T-helper 17 cell (primary cell): ENCODE results near the gene FAU. TPM values are rescaled to one million over a fixed set of nuclear protein-coding genes. Genes with fewer than 3 reads are reported as not detected.
"Not testable (repeated sequence)": the region's sequence is repeated elsewhere in the genome, so short reads cannot be mapped to it uniquely, and the experiment has no call there.

ENCODE experiments used
- ATAC-seq: fragments of 150-1000 bp; cut with Tn5 transposase; 2 replicates; pipeline ENCODE4 v1.10.0; 2021; ENCODE audit warnings: mild to moderate bottlenecking, moderate library complexity
- DNase-seq, 3 donors: peaks; one replicate each; pipeline versions ENCODE4 v3.0.0 to v3.0.0-alpha.2; 2020 to 2021
- H3K9me3 ChIP-seq: one replicate; pipeline ENCODE4 v1.7.0; 2013; ENCODE audit warnings: low read length, mild to moderate bottlenecking; ENCODE audit not compliant: control insufficient read depth, poor library complexity, severe bottlenecking
- H3K27ac Mint-ChIP-seq: one replicate; pipeline ENCODE4 v1.8.0; 2022; ENCODE audit warnings: mild to moderate bottlenecking, moderate library complexity, mixed read lengths
- H3K27me3 Mint-ChIP-seq: one replicate; pipeline ENCODE4 v1.8.0; 2022; ENCODE audit warnings: mixed read lengths
- H3K36me3 Mint-ChIP-seq: one replicate; pipeline ENCODE4 v1.8.0; 2022; ENCODE audit warnings: low read depth, mixed read lengths
- H3K4me1 Mint-ChIP-seq: one replicate; pipeline ENCODE4 v1.8.0; 2022; ENCODE audit warnings: mild to moderate bottlenecking, mixed read lengths
- H3K4me3 Mint-ChIP-seq: one replicate; pipeline ENCODE4 v1.8.0; 2022; ENCODE audit warnings: mild to moderate bottlenecking, moderate library complexity, mixed read lengths
- total RNA-seq, 4 donors: library from RNA in 2 of 4; stranded (reverse) in 2 of 4; gene quantifications; one replicate each; pipeline ENCODE4 v1.2.3 and lab custom pipeline; 2022 to 2026

FAU gene
- total RNA-seq, 2 donors from 2014 or later, result 1,401 to 1,408 TPM

GRCh38 chr11:65124480-65125196 is 2.7 kb upstream of the FAU start:
- peak overlapping the region; percentile 39 for H3K27ac Mint-ChIP-seq
- ATAC-seq (no peak), DNase-seq (no peak)
- H3K4me1 Mint-ChIP-seq, result peaks cover 17% of the 10 kb centered on the region
- H3K36me3 Mint-ChIP-seq, result peaks cover 12% of the 10 kb centered on the region
- H3K9me3 ChIP-seq, result no peaks in the 10 kb centered on the region
- no peaks in the 10 kb centered on the region for H3K27me3 Mint-ChIP-seq
- H3K4me3 Mint-ChIP-seq, result peak overlapping the region; percentile 59

- Mint-ChIP-seq H3K4me3 (peak overlapping the region; percentile 99), H3K27ac (peak overlapping the region; percentile 99), H3K4me1 (peaks cover 31% of the 10 kb centered on the region), H3K27me3 (no peaks in the 10 kb centered on the region), H3K36me3 (peaks cover 12% of the 10 kb centered on the region)
- ATAC-seq (no peak), DNase-seq (no peak)
- H3K9me3 ChIP-seq, result no peaks in the 10 kb centered on the region
Measured at GRCh38 chr11:65121447-65121864, 478 bp downstream of the FAU start.

- ATAC-seq (no peak), DNase-seq (no peak)
- Mint-ChIP-seq H3K27ac (peak overlapping the region; percentile 99), H3K4me1 (peaks cover 31% of the 10 kb centered on the region), H3K27me3 (no peaks in the 10 kb centered on the region), H3K36me3 (peaks cover 12% of the 10 kb centered on the region), H3K4me3 (peak overlapping the region; percentile 99)
- H3K9me3 ChIP-seq, result no peaks in the 10 kb centered on the region
Measured at GRCh38 chr11:65120831-65121230, 1.1 kb downstream of the FAU start.

- Mint-ChIP-seq H3K36me3 (peaks cover 12% of the 10 kb centered on the region), H3K4me1 (peaks cover 31% of the 10 kb centered on the region), H3K27ac (peak overlapping the region; percentile 99), H3K4me3 (peak overlapping the region; percentile 28), H3K27me3 (no peaks in the 10 kb centered on the region)
- ATAC-seq, result no peak
- H3K9me3 ChIP-seq, result no peaks in the 10 kb centered on the region
- no peak for DNase-seq
Measured at GRCh38 chr11:65119670-65119995, 2.3 kb downstream of the FAU start.

GRCh38 chr11:65118891-65119669 is 2.9 kb downstream of the FAU start:
- Mint-ChIP-seq H3K4me1 (peaks cover 28% of the 10 kb centered on the region), H3K27ac (peak overlapping the region; percentile 99), H3K4me3 (peak overlapping the region; percentile 28)
- not testable (repeated sequence) for H3K27me3 Mint-ChIP-seq, H3K36me3 Mint-ChIP-seq, ATAC-seq, DNase-seq, H3K9me3 ChIP-seq

GRCh38 chr11:65118097-65118837 is 3.7 kb downstream of the FAU start:
- ATAC-seq, result no peak
- H3K27ac Mint-ChIP-seq, result peak overlapping the region; percentile 99
- no peaks in the 10 kb centered on the region for H3K9me3 ChIP-seq
- no peak for DNase-seq
- H3K4me1 Mint-ChIP-seq, result peaks cover 31% of the 10 kb centered on the region
- H3K4me3 Mint-ChIP-seq, result peak overlapping the region; percentile 94
- no peaks in the 10 kb centered on the region for H3K27me3 Mint-ChIP-seq
- H3K36me3 Mint-ChIP-seq, result peaks cover 10% of the 10 kb centered on the region

GRCh38 chr11:65117206-65118096 is 4.5 kb downstream of the FAU start, which contains the start of gene ZNHIT2:
Gene ZNHIT2, minus strand, starts transcription at chr11:65117701. Its CDS starts 48 bp downstream, at chr11:65117653.
- H3K4me3 Mint-ChIP-seq, result peak within 1 kb of the TSS; percentile 94
- ATAC-seq, result peak; percentile 75
- no peaks in the 10 kb centered on the region for H3K9me3 ChIP-seq
- peak within 1 kb of the TSS; percentile 99 for H3K27ac Mint-ChIP-seq
- no peaks in the 10 kb centered on the region for H3K27me3 Mint-ChIP-seq
- peak; percentile 96 to 100 (median 99) for DNase-seq
- peaks cover 36% of the 10 kb centered on the region for H3K4me1 Mint-ChIP-seq
- peaks cover 10% of the 10 kb centered on the region for H3K36me3 Mint-ChIP-seq

- H3K27me3 Mint-ChIP-seq, result no peaks in the 10 kb centered on the region
Measured at GRCh38 chr11:65116370-65117205, 5.3 kb downstream of the FAU start.

GRCh38 chr11:65115361-65116082 is 6.4 kb downstream of the FAU start:
- H3K4me1 Mint-ChIP-seq, result peaks cover 28% of the 10 kb centered on the region
- no peak for ATAC-seq
- H3K9me3 ChIP-seq, result no peaks in the 10 kb centered on the region
- H3K27me3 Mint-ChIP-seq, result no peaks in the 10 kb centered on the region
- no peaks in the 10 kb centered on the region for H3K36me3 Mint-ChIP-seq
- H3K4me3 Mint-ChIP-seq, result peak overlapping the region; percentile 61
- H3K27ac Mint-ChIP-seq, result peak overlapping the region; percentile 99
- no peak for DNase-seq

More at GRCh38 chr11:65116370-65117205, 5.3 kb downstream of the FAU start:
- H3K4me3 Mint-ChIP-seq, result peak overlapping the region; percentile 94
- H3K27ac Mint-ChIP-seq, result peak overlapping the region; percentile 99
- peaks cover 5% of the 10 kb centered on the region for H3K36me3 Mint-ChIP-seq
- no peaks in the 10 kb centered on the region for H3K9me3 ChIP-seq
- ATAC-seq, result peak; percentile 20
- DNase-seq, result peak in 2 of 3 donors; percentile 36 to 46
- peaks cover 32% of the 10 kb centered on the region for H3K4me1 Mint-ChIP-seq

GRCh38 chr11:65114538-65115171 is 7.3 kb downstream of the FAU start:
- Mint-ChIP-seq H3K4me3 (peak overlapping the region; percentile 61), H3K4me1 (peaks cover 32% of the 10 kb centered on the region)

GRCh38 chr11:65113839-65114238 is 8.1 kb downstream of the FAU start:
- Mint-ChIP-seq H3K4me3 (peak overlapping the region; percentile 43), H3K4me1 (peaks cover 32% of the 10 kb centered on the region), H3K27me3 (no peaks in the 10 kb centered on the region), H3K36me3 (no peaks in the 10 kb centered on the region), H3K27ac (peak overlapping the region; percentile 97)
- H3K9me3 ChIP-seq, result no peaks in the 10 kb centered on the region
- ATAC-seq (no peak), DNase-seq (no peak)

More at GRCh38 chr11:65114538-65115171, 7.3 kb downstream of the FAU start:
- DNase-seq (no peak), ATAC-seq (no peak)
- Mint-ChIP-seq H3K36me3 (no peaks in the 10 kb centered on the region), H3K27me3 (no peaks in the 10 kb centered on the region), H3K27ac (peak overlapping the region; percentile 99)
- no peaks in the 10 kb centered on the region for H3K9me3 ChIP-seq
